Breast epithelium (tissue), 4 donors: ENCODE results near the gene ADAD2. TPM values are rescaled to one million over a fixed set of nuclear protein-coding genes. Genes with fewer than 3 reads are reported as not detected.
A peak's percentile ranks its signal among the peaks of the same experiment; 100 is the strongest.

ENCODE experiments used
- DNase-seq, 2 donors: peaks; one replicate each; pipeline ENCODE4 v3.0.0-alpha.2; 2019; ENCODE audit warnings: low spot score in 2 of 2
- H3K27ac ChIP-seq, 2 donors: fragments of 200-600 bp; sonication (generic) in 1 of 2; one replicate each; pipeline ENCODE4 v1.5.1; 2016 to 2019; ENCODE audit warnings: mild to moderate bottlenecking in 1 of 2
- H3K27me3 ChIP-seq, 2 donors: fragments of 200-600 bp; sonication (generic) in 1 of 2; one replicate each; pipeline versions ENCODE4 v1.5.1 to v1.6.0; 2017 to 2019; ENCODE audit warnings: control low read depth in 1 of 2, mild to moderate bottlenecking in 1 of 2
- H3K36me3 ChIP-seq: fragments of 200-600 bp; one replicate; pipeline ENCODE4 v1.5.1; 2019
- H3K4me1 ChIP-seq, 2 donors: fragments of 200-600 bp; sonication (generic); one replicate each; pipeline ENCODE4 v1.5.1; 2016 to 2019; ENCODE audit warnings: control low read depth in 1 of 2
- H3K4me3 ChIP-seq, 3 donors: fragments of 200-600 bp; sonication (generic); 1 replicate in 2 of 3; 2 replicates in 1 of 3; pipeline ENCODE4 v1.5.1; 2016 to 2019; ENCODE audit warnings: mild to moderate bottlenecking in 3 of 3, moderate library complexity in 2 of 3
- H3K9me3 ChIP-seq, 2 donors: fragments of 200-600 bp; sonication (generic) in 1 of 2; one replicate each; pipeline ENCODE4 v1.5.1; 2016 to 2019; ENCODE audit warnings: control low read depth in 1 of 2
- CTCF ChIP-seq, 3 donors: fragments of 450-650 bp; IDR thresholded peaks; one replicate each; pipeline ENCODE4 v1.5.1; 2016 to 2017; ENCODE audit warnings: antibody characterized with exemption in 3 of 3, mild to moderate bottlenecking in 3 of 3, moderate library complexity in 3 of 3
- POLR2A ChIP-seq: fragments of 450-650 bp; IDR thresholded peaks from one replicate; pipeline ENCODE4 v1.6.1; 2016; ENCODE audit warnings: antibody characterized with exemption, mild to moderate bottlenecking, moderate library complexity
- POLR2AphosphoS5 ChIP-seq, 3 donors: sonication (generic); formaldehyde crosslinking; IDR thresholded peaks; one replicate each; pipeline ENCODE4 v1.6.1; 2017; ENCODE audit warnings: antibody characterized with exemption in 3 of 3
- intact Hi-C: fragments of 100-400 bp; cut with DNase I; formaldehyde crosslinking; loops from one replicate; pipeline ENCODE4 v1.15.1; 2023; ENCODE audit warnings: low total_unique reads
- total RNA-seq, 3 donors: library from RNA; depleted of rRNA; stranded (reverse); fragments of >200 nt; gene quantifications; one replicate each; pipeline ENCODE4 v1.1.0, GENCODE V29; 2016

The ADAD2 gene
- total RNA-seq, 3 donors from 2014 or later, result 0.15 to 0.96 TPM; not detected in 1

DNA sequence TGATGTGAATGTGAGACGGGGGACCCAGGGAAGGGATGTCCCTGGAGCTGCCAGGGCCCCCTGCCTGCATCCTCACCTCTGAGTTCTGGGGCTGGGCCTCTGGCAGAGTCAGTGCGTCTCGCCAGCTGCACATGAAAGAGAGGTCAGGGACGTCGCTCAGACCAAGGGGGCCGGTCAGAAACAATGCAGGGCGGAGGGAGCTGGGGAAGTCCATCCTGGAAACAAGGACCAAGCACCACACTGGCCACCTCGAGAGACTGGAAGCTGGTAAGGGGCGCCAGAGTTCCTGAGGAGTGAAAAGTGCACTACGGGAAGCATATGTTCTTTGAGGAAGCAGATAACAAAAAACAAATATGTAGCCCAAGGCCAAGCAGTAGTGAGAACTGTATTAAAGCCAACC, 6.2 kb upstream of the ADAD2 start:
- Histone ChIP-seq H3K9me3 (no peaks in the 10 kb centered on the region), H3K27me3 (no peaks in the 10 kb centered on the region), H3K36me3 (no peaks in the 10 kb centered on the region), H3K27ac (no peak overlapping the region), H3K4me3 (no peak overlapping the region), H3K4me1 (peaks cover 0 to 5% of the 10 kb centered on the region in 2 donors)
- no peak for DNase-seq
- intact Hi-C loops, result loop anchor here (10.0 kb wide), 1 partner anchor 100 kb away; no protein-coding TSS in a partner anchor
- TF ChIP-seq CTCF (IDR thresholded peaks at IDR 0.05), result no peak
- TF ChIP-seq POLR2A, result no peak
- no peak for TF ChIP-seq POLR2AphosphoS5 (IDR thresholded peaks at IDR 0.05)

GRCh38 chr16:84186685-84187437, 4.1 kb upstream of the ADAD2 start, which contains the start of gene TAF1C:
Gene TAF1C, minus strand, starts transcription at chr16:84187057. Its CDS starts 2,069 bp downstream, at chr16:84184988.
- peak within 1 kb of the TSS; percentile 73 to 81 for H3K27ac ChIP-seq
- no peaks in the 10 kb centered on the region for H3K9me3 ChIP-seq
- DNase-seq, result peak; percentile 90 to 92
- H3K4me3 ChIP-seq, result peak within 1 kb of the TSS; percentile 68 to 94 (median 90)
- peak; percentile 59 to 71 (median 63) for TF ChIP-seq POLR2AphosphoS5 (IDR thresholded peaks at IDR 0.05)
- no peak for TF ChIP-seq POLR2A
- TF ChIP-seq CTCF (IDR thresholded peaks at IDR 0.05), result peak; percentile 67 to 95 (median 94)
- H3K4me1 ChIP-seq, result peaks cover 0 to 5% of the 10 kb centered on the region in 2 donors
- intact Hi-C loops, result loop anchor here (10.0 kb wide), 1 partner anchor 102 kb away; no protein-coding TSS in a partner anchor
- no peaks in the 10 kb centered on the region for H3K36me3 ChIP-seq
- H3K27me3 ChIP-seq, result no peaks in the 10 kb centered on the region

DNA sequence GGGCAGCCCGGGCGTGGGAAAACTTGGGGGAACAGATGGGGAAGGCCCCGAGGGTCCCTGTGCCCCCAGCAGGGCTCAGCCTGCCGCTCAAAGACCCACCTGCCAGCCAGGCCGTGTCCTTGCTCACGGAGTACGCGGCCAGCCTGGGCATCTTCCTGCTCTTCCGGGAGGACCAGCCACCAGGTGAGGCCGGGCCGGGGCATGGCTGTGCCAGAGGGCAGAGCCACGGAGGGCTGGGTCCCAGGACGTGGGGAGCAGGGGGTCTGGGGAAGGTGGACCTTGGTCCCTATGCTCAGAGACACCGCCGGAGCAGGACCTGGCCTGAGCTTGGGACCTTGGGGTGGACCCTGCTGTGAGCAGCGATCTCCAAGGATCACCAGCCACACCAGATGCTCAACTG, 509 bp downstream of the ADAD2 start:
- Histone ChIP-seq H3K4me3 (no peak overlapping the region), H3K27me3 (no peaks in the 10 kb centered on the region), H3K4me1 (no peaks in the 10 kb centered on the region), H3K27ac (no peak overlapping the region), H3K9me3 (no peaks in the 10 kb centered on the region), H3K36me3 (no peaks in the 10 kb centered on the region)
- TF ChIP-seq POLR2AphosphoS5 (IDR thresholded peaks at IDR 0.05) (no peak), POLR2A (no peak), CTCF (IDR thresholded peaks at IDR 0.05) (no peak)
- intact Hi-C loops, result no loop called here
- no peak for DNase-seq

- TF ChIP-seq CTCF (IDR thresholded peaks at IDR 0.05), result no peak
Observed at GRCh38 chr16:84193480-84193879, 2.5 kb downstream of the ADAD2 start.

DNA sequence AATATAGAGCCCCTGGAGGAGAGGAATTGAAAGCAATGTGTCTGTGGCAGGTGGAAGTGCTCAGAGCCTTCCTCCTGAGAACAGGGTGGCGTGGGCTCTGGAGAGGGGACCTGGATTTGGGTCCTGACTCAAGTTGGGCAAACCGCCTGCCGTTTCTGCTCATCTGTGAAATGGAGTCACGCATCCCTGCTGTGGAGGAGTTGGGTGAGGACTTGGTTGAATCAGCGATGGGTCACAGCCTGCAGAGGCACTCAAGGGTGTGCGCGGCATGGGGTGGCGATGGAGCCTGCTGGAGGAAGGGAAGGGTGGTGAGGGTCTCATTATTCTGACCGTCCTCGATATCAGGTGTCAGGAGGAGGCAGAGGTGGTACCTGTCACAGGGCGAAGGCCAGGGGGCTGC, 3.1 kb downstream of the ADAD2 start:
- intact Hi-C loops, result no loop called here
- Histone ChIP-seq H3K4me3 (peak overlapping the region in 1 of 3 donors; percentile 31), H3K9me3 (no peaks in the 10 kb centered on the region), H3K4me1 (no peaks in the 10 kb centered on the region), H3K27me3 (no peaks in the 10 kb centered on the region), H3K27ac (no peak overlapping the region), H3K36me3 (no peaks in the 10 kb centered on the region)
- TF ChIP-seq POLR2A (no peak), POLR2AphosphoS5 (IDR thresholded peaks at IDR 0.05) (no peak), CTCF (IDR thresholded peaks at IDR 0.05) (no peak)
- no peak for DNase-seq

More at GRCh38 chr16:84193480-84193879, 2.5 kb downstream of the ADAD2 start:
- Histone ChIP-seq H3K9me3 (no peaks in the 10 kb centered on the region), H3K36me3 (no peaks in the 10 kb centered on the region), H3K4me3 (no peak overlapping the region), H3K27ac (no peak overlapping the region), H3K4me1 (no peaks in the 10 kb centered on the region), H3K27me3 (no peaks in the 10 kb centered on the region)
- intact Hi-C loops, result no loop called here
- DNase-seq, result no peak
